ENCODE measurements around the gene SULT6B1. TPM values are rescaled to one million over a fixed set of nuclear protein-coding genes. Genes with fewer than 3 reads are reported as not detected.

Gene SULT6B1
- total RNA-seq, 1 donor = not detected

GRCh38 chr2:37164757-37165156, 23.7 kb downstream of the SULT6B1 start:
- TF ChIP-seq CTCF (IDR thresholded peaks at IDR 0.05; ENCODE audit: insufficient read depth, low read depth, low read length) = no peak
- no peak for DNase-seq (ENCODE audit: low read depth)
- H3K4me3 ChIP-seq (ENCODE audit: low read depth, low read length) = no peak overlapping the region

- peak within 1 kb of the TSS; percentile 71 for H3K4me3 ChIP-seq (ENCODE audit: low read depth, low read length)
- no peak for TF ChIP-seq CTCF (IDR thresholded peaks at IDR 0.05; ENCODE audit: insufficient read depth, low read depth, low read length)
- peak; percentile 86 for DNase-seq (ENCODE audit: low read depth)
Observed at GRCh38 chr2:37156857-37157714, 31.4 kb downstream of the SULT6B1 start, which contains the start of gene EIF2AK2. TSS of gene EIF2AK2 (minus strand) at chr2:37156980. CDS start at chr2:37147806, 9,174 bp downstream.

GRCh38 chr2:37156071-37156856, 32.2 kb downstream of the SULT6B1 start:
- no peak for TF ChIP-seq CTCF (IDR thresholded peaks at IDR 0.05; ENCODE audit: insufficient read depth, low read depth, low read length)
- H3K4me3 ChIP-seq (ENCODE audit: low read depth, low read length) = peak overlapping the region; percentile 71

GRCh38 chr2:37154785-37155184, 33.7 kb downstream of the SULT6B1 start:
- TF ChIP-seq CTCF (IDR thresholded peaks at IDR 0.05; ENCODE audit: insufficient read depth, low read depth, low read length) = no peak
- H3K4me3 ChIP-seq (ENCODE audit: low read depth, low read length) = no peak overlapping the region
- no peak for DNase-seq (ENCODE audit: low read depth)

More at GRCh38 chr2:37156071-37156856, 32.2 kb downstream of the SULT6B1 start:
- peak; percentile 66 for DNase-seq (ENCODE audit: low read depth)

GRCh38 chr2:37153224-37153623, 35.2 kb downstream of the SULT6B1 start:
- no peak overlapping the region for H3K4me3 ChIP-seq (ENCODE audit: low read depth, low read length)
- TF ChIP-seq CTCF (IDR thresholded peaks at IDR 0.05; ENCODE audit: insufficient read depth, low read depth, low read length) = no peak
- DNase-seq (ENCODE audit: low read depth) = no peak

- no peak overlapping the region for H3K4me3 ChIP-seq (ENCODE audit: low read depth, low read length)
- no peak for TF ChIP-seq CTCF (IDR thresholded peaks at IDR 0.05; ENCODE audit: insufficient read depth, low read depth, low read length)
- peak; percentile 56 for DNase-seq (ENCODE audit: low read depth)
Observed at GRCh38 chr2:37149626-37150322, 38.7 kb downstream of the SULT6B1 start.

All from fibroblast of villous mesenchyme (primary cell).